GM19025 (cell line): Measurements from ENCODE around the gene TMPRSS11E.
"Not testable (repeated sequence)": the region's sequence is repeated elsewhere in the genome, so short reads cannot be mapped to it uniquely, and the experiment has no call there.

Experiments
- ATAC-seq: cut with Tn5 transposase; IDR thresholded peaks from one replicate; pipeline ENCODE4 v1.9.1; 2021; ENCODE audit warnings: mild to moderate bottlenecking, low read depth, moderate library complexity; ENCODE audit not compliant: unreplicated experiment

Gene TMPRSS11E

DNA sequence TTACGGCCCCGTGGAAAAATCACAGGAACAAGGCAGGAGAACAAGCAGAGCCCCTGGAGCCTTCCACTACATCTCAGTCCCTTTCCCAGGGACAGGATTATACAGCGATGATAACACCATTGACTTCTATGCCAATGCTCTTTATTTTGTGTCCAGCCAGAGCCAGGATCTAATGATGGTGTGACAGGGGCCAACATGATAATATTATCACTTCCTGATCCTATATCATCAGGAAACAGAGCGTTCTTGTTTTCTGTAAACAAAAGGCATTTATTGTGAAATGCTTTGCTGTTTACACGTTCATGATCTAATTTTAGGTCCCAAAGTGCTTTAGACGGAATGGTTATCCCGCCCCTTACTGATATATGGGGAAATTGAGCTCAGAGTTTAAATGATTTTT lies 12.8 kb downstream of the TMPRSS11E start:
- ATAC-seq: no peak

DNA sequence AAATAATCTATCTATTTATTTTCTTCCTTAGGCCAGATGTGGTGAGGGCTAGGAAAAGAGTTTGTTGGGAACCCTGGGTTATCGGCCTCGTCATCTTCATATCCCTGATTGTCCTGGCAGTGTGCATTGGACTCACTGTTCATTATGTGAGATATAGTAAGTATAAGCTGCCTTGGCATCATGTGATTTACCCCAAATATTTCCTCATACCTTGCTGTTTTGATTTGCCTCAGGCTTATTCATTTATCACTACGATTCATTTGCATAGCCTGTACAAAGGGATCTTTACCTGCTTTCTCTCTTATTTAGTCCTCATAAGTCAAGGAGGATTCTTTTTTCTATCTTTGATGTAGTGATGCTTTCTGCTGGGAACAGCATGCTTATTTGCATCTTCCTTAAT lies 14.5 kb downstream of the TMPRSS11E start:
- no peak for ATAC-seq

DNA sequence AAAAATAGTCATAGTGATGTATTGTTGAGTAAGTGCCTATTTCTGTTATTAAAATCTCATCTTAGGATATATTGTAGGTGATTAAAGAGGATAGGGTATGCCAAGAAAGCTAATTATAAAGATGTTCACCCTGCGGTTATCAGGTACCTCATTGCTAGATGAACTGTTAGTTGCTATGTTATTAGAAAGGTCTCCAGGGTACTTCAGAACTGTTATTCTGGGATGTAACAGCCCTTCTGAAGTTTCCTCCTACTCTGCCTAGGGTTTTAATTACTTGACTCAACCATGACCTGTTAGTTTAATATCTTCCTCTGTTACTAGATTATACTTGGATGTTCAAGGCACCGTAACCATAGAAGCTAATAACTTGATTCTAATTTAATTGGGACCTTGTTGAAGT lies 15.4 kb downstream of the TMPRSS11E start:
- no peak for ATAC-seq

DNA sequence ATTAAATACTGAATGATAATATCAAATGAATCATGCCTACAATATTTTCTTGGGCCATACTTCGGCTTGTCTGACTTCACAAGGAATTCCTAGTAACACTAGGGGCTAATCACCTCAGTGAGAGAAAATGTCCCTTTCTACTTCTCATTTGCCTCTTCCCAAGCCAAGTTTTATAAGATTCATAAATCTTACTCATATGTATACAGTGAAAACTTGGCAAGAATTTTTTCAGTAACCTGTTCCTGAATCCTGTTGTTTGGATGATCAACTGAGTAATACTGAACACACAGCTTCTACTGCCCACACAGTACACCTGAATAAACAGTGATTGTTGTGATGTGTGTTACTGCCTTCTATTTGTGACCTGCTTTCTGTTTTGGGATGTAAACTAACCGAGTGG lies 16.5 kb downstream of the TMPRSS11E start:
- no peak for ATAC-seq

DNA sequence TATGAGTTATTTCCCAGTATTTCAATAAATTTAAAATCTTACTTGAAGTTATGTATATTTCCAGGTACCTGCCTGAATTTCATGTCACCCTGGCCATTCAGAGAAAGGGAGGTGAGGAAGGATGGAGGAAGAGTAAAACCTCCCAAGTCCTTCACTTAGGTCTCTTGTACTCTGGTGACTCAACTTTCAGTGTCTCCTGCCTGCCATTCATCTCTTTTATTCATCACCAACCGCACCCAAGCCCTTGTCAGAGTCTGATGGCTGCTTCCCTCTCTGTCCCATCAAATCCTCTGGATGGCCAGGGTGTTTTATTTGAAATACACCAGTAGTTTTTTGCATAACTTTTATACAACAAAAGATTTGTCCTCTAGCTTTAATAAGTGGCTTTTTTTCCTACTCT lies 17.8 kb downstream of the TMPRSS11E start:
- ATAC-seq: no peak

DNA sequence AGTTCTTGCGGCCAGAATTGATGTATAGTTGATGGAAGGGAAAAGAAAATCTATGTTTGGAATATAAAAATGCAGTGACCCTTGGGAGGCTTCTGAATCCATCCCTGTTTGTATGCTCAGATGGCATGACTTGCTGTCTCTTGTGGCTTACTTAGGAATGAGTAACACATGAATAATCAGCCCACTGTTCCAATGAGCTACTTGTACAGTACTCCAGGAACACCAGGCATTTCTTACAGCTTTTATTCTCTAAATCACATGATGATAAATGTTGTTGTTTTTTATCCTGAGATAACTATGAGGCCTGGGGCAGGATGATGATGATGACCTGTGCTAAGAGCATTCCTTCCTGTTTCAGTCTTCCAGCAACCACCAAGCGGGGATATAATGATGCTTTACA lies 18.9 kb downstream of the TMPRSS11E start:
- ATAC-seq: no peak

DNA sequence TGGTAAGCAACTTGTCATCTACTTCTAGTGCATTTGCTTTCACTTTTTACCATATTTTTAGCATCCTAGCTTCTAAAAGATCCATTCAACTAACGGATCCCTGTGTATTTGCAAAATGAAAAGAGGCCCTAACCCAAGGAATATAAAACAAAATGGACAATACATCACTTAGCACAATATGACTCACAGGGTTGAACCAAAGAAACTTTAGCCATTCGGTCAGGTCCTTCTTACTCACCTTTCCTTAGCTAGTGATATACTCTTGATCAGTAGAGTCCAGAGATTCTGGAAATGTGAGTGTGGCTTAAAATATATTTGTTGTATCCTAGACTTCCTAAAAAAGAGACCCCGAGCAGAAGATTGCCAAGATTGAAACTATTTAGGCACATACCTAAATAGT lies 19.5 kb downstream of the TMPRSS11E start:
- ATAC-seq: no peak

DNA sequence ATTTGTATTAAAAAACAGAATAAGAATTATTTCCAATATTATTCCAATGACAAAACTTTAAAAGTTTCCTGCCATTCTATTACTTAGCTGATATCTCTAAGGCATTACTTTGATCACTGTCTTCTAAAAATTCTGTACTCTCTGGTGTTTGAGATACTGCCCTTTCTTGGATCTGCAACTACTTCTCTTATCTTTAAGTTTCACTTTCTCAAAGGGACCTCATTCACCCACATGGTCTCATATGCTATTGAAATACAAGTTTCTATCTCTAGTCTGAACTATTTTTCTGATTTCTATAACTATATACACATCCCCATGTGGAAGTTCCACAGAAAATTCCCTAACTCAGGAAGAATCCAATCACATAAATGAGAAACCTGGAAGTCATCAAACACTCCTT lies 22.2 kb downstream of the TMPRSS11E start:
- ATAC-seq: no peak

DNA sequence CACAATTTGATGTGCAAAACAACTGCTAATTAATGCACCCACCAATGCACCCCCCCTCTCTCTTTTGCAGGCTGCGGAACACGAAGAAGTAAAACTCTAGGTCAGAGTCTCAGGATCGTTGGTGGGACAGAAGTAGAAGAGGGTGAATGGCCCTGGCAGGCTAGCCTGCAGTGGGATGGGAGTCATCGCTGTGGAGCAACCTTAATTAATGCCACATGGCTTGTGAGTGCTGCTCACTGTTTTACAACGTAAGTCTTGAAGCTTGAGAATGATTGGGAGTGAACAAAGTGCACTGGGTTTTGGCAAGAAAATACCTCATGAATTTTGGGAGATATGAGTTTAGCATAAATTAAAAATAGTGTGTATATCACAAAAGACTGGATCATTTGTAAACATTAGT lies 28.9 kb downstream of the TMPRSS11E start:
- ATAC-seq: no peak

DNA sequence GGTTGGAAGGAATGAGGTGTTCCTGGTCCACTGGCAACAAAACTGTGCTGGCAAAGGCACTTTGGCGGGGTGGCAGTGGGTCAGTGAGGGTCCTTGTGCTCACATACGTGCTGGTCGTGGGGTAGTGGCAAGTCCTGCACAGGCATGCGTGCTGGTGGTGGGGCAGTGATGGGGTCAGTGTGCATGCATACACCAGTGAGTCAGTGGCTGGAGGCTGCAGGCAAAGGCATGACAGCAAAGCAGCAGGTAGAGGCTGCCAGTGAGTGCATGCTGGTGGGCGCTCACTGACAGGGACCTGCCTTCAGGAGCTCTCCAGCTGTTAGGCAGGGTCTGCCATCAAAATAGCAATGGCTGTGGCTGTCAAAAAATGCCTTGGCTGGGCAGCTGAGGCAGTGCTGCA lies 42.1 kb downstream of the TMPRSS11E start:
- ATAC-seq: no peak

DNA sequence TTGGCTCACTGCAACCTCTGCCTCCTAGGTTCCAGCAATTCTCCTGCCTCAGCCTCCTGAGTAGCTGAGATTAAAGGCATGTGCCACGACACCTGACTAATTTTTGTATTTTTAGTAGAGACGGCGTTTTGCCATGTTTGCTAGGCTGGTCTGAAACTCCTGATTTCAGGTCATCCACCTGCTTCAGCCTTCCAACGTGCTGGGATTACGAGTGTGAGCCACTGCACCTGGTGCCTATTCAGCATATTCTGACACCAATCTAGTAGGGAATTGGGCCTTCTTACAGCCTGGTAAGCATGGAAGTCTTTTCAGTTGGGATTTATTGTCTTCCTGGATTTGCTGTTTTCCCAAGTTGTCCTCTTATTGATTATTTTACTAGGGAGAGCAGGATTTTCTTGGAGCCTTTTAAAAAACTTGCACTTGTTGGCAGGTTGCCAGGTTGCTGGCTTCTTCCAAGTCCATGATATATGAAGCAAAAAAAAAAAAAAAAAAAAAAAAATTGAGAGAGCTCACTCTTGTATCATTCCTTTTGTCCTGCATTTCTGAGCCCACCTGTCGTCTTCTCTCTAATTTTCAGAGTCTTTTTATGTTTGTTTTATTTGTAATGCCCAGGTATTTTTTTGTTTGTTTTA lies 43.7 kb downstream of the TMPRSS11E start:
- ATAC-seq: no peak

DNA sequence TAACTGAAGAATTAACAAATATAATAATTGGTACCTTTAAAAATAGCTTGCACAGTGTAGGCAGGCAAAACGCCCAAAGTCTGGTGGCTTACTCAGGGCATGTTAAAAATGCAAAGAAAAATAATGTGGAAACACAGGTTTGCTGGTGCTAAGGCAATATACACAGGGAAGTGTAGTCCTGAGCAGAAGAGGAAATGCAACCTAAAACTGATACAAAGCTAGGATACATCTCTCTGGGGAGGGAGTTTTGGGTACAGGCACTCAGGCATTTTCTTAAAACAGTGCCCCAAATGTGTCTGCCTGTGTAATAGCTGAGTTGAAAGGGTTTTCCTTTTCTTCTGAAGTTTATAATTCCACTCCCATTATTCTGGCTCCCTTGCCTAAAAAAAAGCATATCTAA lies 47.4 kb downstream of the TMPRSS11E start:
- no peak for ATAC-seq

DNA sequence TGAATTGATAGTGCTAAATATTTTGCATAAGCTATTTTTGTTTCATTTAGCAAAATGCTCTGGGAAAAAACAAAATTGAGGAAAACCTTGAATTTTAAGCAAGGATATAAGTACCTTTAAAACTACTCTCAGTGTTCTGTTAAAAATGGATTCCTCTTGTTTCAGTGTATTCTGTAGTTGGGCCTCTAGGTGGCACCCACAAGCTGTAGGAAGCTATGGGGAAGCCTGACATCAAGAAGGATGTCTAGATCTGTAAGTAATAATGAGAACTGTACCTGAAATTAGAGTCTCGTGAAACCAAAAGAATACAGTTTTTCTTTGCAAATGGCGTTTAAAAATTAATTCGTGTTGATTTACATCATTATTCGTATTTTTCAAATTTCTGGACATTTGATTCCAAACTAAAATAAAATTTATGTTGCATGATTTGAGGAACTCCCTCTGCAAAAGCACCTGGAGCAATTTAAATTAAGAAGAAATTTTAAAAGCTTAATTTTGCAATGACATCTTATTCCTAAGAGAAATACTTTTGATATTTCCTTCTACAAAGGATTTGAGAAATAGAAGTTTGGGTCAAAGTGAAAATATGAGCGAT lies 51.2 kb downstream of the TMPRSS11E start:
- peak; percentile 84 for ATAC-seq

DNA sequence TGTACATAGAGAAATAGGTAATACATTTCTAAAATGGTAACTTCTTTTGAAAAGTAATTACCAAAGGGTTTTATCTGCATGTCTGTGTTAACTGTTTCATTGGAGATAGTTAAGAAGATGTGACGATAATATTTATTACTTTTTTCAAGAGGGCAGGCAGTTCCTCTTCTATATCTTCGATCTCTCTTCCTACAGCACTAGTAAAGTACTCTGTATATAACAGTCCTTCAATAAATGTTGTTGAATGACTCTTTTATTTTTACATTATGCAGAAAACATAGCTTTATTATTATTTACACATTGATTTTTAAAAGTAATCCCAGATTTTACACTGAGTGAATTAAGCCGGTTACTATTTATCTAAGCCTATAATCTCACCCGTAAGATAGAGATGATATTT lies 51.8 kb downstream of the TMPRSS11E start:
- ATAC-seq: no peak

DNA sequence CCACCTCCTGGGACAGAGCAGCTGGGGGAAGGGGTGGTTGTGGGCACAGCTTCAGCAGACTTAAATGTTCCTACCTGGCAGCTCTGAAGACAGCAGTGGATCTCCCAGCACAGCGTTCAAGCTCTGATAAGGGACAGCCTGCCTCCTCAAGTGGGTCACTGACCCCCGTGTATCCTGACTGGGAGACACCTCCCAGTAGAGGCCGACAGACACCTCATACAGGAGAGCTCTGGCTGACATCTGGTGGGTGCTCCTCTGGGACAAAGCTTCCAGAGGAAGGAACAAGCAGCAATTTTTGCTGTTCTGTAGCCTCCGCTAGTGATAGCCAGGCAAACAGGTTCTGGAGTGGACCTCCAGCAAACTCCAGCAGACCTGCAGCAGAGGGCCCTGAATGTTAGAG lies 56.2 kb downstream of the TMPRSS11E start:
- ATAC-seq: not testable (repeated sequence)

DNA sequence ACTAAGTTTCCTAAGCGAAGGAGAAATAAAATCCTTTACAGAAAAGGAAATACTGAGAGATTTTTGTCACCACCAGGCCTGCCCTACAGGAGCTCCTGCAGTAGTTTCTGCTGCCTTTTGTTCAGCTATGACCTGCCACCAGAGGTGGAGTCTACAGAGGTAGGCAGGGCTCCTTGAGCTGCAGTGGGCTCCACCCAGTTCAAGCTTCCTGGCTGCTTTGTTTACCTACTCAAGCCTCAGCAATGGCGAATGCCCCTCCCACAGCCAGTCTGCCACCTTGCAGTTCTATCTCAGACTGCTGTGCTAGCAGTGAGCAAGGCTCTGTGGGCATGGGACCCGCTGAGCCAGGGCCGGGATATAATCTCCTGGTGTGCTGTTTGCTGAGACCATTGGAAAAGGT lies 57.6 kb downstream of the TMPRSS11E start:
- ATAC-seq: not testable (repeated sequence)

DNA sequence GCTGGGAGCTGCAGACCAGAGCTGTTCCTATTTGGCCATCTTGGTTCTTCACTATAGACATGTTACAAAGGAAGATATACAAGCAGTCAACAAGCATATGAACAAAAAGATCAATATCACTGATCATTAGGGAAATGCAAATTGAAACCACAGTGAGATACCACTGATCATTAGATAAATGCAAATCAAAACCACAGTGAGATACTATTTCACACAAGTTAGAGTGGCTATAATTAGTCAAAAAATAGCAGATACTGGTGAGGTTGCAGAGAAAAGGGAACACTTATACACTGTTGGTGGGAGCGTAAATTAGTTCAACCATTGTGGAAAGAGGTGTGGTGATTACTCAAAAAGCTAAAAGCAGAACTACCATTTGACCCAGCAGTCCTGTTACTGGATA lies 58.2 kb downstream of the TMPRSS11E start:
- peak; percentile 77 for ATAC-seq

DNA sequence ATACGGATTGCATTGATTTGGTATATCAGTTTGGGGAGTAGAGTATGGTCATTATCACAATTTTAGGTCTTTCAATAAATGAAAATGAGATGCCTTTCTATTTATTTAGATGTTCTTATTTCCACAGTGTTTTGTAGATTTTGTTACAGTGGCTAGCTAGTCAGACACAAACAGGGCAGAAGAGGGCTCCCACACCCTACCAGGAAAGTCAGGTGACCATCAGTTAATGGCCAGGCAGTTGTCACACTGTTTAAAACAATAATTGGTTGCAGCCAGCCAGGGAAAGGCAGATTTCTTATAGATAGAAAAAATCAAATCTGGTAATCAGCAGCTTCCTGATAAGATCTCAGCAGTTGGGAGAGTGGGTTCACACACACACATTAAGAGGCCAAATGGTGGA lies 71.6 kb downstream of the TMPRSS11E start:
- ATAC-seq: no peak

DNA sequence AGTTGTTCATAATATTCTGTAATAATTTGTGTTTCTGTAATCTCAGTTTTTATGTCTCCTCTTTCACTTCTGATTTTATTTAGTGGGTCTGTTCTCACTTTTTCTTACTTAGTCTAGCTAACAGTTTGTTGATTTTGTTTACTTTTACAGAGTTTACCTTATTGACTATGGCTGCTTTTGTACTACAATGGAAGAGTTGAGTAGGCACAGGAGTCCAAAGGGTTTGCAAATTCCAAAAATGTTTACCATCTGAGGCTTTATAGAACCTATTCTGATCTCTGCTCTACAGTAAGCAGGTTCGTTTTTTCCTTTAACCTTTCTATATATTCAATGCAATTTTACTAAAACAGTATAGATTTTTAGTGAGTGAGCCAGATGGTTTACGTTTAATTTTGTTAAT lies 73.7 kb downstream of the TMPRSS11E start:
- no peak for ATAC-seq

DNA sequence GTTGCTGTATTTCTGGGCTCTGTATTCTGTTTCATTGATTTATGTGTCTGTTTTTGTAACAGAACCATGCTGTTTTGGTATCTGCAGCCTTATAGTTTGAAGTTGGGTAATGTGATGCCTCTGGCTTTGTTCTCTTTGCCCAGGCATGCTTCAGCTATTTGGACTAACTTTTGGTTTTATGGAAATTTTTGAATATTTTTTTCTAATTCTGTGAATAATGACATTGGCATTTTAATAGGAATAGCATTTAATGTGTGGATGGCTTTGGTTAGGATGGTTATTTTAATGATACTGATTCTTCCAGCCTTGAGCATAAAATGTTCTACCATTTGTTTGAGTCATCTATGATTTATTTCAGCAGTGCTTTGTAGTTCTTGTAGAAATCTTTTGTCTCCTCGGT lies 75.0 kb downstream of the TMPRSS11E start:
- not testable (repeated sequence) for ATAC-seq

DNA sequence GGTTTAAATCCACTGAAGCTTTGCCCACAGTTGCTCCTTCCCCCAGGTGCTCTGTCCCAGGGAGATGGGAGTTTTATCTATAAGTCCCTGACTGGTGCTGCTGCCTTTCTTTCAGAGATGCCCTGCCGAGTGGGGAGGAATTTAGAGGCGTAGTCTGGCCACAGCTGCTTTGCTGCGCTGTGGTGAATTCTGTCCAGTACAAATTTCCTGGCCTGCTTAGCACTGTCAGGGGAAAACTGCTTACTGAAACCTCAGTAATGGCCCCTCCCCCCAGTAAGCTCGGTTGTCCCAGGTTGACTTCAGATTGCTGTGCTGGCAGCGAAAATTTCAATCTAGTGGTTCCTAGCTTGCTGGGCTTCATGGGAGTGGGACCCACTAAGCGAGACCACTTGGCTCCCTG lies 88.7 kb downstream of the TMPRSS11E start:
- ATAC-seq: no peak

DNA sequence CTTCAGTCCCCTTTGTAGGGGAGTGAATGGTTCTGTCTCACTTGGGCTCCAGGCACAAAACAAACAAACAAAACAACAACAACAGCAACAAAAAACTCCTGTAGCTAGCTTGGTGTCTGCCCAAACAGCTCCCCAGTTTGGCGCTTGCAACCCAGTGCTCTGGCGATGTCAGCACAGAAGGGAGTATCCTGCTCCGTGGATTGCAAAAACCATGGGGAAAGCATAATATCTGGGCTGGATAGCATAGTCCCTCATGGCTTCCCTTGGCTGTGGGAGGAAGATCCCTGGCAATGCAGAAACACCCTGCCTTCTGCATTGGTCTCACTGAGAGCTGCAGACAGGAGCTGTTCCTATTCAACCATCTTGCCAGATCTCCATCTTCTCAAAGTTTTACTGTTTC lies 89.1 kb downstream of the TMPRSS11E start:
- no peak for ATAC-seq

DNA sequence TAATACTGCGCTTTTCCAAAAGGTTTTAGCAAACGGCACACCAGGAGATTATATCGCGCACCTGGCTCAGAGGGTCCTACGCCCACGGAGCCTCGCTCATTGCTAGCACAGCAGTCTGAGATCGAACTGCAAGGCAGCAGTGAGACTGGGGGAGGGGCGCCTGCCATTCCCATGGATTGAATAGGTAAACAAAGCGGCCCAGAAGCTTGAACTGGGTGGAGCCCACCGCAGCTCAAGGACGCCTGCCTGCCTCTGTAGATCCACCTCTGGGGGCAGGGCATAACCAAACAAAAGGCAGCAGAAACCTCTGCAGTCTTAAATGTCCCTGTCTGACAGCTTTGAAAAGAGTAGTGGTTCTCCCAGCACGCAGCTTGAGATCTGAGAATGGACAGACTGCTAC lies 95.5 kb downstream of the TMPRSS11E start:
- ATAC-seq: not testable (repeated sequence)
